ENCODE data around the gene EML3.
A peak's percentile ranks its signal among the peaks of the same experiment; 100 is the strongest.
"Not testable (repeated sequence)": the region's sequence is repeated elsewhere in the genome, so short reads cannot be mapped to it uniquely, and the experiment has no call there.

The EML3 gene, protein sequence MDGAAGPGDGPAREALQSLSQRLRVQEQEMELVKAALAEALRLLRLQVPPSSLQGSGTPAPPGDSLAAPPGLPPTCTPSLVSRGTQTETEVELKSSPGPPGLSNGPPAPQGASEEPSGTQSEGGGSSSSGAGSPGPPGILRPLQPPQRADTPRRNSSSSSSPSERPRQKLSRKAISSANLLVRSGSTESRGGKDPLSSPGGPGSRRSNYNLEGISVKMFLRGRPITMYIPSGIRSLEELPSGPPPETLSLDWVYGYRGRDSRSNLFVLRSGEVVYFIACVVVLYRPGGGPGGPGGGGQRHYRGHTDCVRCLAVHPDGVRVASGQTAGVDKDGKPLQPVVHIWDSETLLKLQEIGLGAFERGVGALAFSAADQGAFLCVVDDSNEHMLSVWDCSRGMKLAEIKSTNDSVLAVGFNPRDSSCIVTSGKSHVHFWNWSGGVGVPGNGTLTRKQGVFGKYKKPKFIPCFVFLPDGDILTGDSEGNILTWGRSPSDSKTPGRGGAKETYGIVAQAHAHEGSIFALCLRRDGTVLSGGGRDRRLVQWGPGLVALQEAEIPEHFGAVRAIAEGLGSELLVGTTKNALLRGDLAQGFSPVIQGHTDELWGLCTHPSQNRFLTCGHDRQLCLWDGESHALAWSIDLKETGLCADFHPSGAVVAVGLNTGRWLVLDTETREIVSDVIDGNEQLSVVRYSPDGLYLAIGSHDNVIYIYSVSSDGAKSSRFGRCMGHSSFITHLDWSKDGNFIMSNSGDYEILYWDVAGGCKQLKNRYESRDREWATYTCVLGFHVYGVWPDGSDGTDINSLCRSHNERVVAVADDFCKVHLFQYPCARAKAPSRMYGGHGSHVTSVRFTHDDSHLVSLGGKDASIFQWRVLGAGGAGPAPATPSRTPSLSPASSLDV

DNA sequence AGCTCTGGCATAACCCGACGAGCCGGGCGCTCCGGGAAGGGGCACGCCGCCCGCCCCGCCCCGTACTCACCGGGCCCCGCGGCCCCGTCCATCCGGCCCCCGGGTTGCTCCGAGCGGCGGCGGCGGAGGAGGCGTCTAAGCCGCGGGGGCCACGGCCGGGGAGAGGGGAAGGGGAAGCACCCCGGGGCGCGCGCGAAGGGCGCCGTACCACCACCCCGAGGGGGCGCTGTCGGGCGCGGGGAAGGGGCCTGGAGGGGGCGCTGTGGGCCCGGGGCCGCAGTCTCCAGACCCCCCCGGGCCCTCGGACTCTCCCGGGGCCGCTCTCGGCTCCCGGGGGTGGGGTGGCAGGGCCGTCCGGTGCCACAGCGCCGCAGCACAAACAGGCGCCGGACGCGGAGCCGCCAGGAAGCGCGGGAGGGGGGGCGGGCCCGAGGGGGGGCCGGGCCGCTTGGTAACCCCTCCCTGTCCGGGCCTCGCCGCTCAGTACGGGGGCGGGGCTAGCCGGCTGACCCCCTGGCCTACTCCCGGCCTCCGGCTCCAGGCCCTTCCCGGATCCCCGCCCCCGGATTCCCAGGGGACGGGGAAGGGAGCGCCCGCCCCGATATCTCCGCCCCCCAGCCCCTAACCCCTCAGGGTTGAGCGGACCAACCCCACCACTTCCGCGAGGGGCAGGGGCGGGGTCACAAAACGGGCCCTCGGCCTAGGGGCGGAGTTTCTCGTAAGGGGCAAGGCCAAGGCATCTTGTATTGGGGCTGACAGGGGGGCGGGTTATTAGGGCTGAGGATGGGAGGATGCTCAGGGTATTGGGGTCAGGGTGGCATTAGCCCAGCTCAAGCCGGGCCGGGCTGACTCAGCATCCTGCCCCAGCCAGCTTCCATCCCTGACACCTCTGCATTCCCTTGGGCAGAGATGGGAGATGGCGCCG, at the start of gene EML3, which contains the start of gene ROM1:
TSS of gene EML3 (minus strand) at position 410 of the 925 bp plus-strand sequence. CDS start at position 92, 318 bp downstream.
TSS of gene ROM1 (plus strand) at position 892 of the 925 bp plus-strand sequence. CDS start at position 917, 25 bp downstream.
- peak; percentile 58 for TF ChIP-seq CTCF (IDR thresholded peaks at IDR 0.05; ENCODE audit: low read depth, low read length)
- DNase-seq (ENCODE audit: extremely low read depth, low read depth), result peak; percentile 83

- DNase-seq (ENCODE audit: extremely low read depth, low read depth), result no peak
- no peak for TF ChIP-seq CTCF (IDR thresholded peaks at IDR 0.05; ENCODE audit: low read depth, low read length)
Measured at GRCh38 chr11:62656796-62657429, 44.3 kb upstream of the EML3 start.

GRCh38 chr11:62654297-62654696, 41.7 kb upstream of the EML3 start:
- DNase-seq (ENCODE audit: extremely low read depth, low read depth), result no peak
- TF ChIP-seq CTCF (IDR thresholded peaks at IDR 0.05; ENCODE audit: low read depth, low read length), result no peak

GRCh38 chr11:62652161-62653006, 39.8 kb upstream of the EML3 start:
- TF ChIP-seq CTCF (IDR thresholded peaks at IDR 0.05; ENCODE audit: low read depth, low read length), result no peak
- DNase-seq (ENCODE audit: extremely low read depth, low read depth), result no peak

DNA sequence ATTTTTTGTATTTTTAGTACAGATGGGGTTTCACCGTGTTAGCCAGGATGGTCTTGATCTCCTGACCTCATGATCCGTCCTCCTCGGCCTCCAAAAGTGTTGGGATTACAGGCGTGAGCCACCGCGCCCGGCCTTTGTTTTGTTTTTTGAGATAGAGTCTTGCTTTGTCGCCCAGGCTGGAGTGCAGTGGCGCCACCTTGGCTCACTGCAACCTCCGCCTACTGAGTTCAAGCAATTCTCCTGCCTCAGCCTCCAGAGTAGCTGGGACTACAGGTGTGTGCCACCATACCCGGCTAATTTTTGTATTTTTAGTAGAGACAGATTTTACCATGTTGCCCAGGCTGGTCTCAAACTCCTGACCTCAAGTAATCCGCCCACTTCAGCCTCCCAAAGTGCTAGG, 37.7 kb upstream of the EML3 start:
- DNase-seq (ENCODE audit: extremely low read depth, low read depth), result not testable (repeated sequence)

DNA sequence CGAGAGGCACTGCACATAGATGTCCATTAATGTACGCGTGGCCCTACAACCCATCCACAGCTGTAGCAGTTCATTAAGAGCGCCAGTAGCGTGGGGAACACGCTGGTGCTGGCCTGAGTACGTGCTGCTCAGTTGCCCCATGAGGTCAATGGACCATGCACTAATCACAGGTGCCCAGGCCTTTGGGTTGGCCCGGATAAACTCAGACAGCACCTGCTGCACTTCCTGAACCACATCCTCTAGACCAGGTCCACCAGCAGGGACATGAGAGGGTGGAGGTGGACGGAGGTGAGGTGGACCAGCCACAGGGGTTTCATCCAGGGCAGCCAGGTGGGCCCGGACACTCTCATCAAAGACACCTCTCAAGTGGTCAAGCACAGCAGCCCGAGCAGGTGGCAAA, 36.9 kb upstream of the EML3 start:
- no peak for TF ChIP-seq CTCF (IDR thresholded peaks at IDR 0.05; ENCODE audit: low read depth, low read length)

More for the DNA sequence above, 36.9 kb upstream of the EML3 start:
- DNase-seq (ENCODE audit: extremely low read depth, low read depth), result no peak
